Measurements from ENCODE around the gene TUBGCP3. TPM values are rescaled to one million over a fixed set of nuclear protein-coding genes. Genes with fewer than 3 reads are reported as not detected.

Gene TUBGCP3
- total RNA-seq, 4 donors from 2014 or later: 18.4 to 39.4 (median 27.4) TPM

- ATAC-seq (ENCODE audit: low FRiP score): no peak
Measured at GRCh38 chr13:112526146-112526853, 61.7 kb downstream of the TUBGCP3 start.

GRCh38 chr13:112525356-112525945 is 62.5 kb downstream of the TUBGCP3 start:
- DNase-seq (ENCODE audit: low spot score): no peak
- TF ChIP-seq, protein P1, sequence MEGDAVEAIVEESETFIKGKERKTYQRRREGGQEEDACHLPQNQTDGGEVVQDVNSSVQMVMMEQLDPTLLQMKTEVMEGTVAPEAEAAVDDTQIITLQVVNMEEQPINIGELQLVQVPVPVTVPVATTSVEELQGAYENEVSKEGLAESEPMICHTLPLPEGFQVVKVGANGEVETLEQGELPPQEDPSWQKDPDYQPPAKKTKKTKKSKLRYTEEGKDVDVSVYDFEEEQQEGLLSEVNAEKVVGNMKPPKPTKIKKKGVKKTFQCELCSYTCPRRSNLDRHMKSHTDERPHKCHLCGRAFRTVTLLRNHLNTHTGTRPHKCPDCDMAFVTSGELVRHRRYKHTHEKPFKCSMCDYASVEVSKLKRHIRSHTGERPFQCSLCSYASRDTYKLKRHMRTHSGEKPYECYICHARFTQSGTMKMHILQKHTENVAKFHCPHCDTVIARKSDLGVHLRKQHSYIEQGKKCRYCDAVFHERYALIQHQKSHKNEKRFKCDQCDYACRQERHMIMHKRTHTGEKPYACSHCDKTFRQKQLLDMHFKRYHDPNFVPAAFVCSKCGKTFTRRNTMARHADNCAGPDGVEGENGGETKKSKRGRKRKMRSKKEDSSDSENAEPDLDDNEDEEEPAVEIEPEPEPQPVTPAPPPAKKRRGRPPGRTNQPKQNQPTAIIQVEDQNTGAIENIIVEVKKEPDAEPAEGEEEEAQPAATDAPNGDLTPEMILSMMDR (IDR thresholded peaks at IDR 0.05): no peak
- no peak for ATAC-seq (ENCODE audit: low FRiP score)

More at GRCh38 chr13:112526146-112526853, 61.7 kb downstream of the TUBGCP3 start:
- TF ChIP-seq, protein P1 (IDR thresholded peaks at IDR 0.05): no peak
- no peak for DNase-seq (ENCODE audit: low spot score)

DNA sequence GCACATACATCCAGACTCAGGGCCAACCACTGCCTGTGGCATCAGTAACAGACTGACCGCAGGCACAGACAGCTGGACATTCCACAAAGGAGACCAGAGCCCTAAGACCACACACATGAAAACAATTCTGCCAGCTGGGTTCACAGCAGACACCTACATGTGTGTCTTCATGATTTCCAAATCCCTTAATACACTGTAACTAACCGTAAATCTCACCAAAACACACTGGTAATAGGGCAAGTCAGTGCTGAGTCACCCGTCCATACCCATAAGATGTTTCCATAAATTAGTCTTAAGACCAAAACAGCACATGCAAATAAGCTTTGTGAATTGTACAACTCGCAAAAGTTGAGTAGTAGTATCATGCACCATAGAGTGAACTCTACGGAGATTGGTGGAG is 65.4 kb downstream of the TUBGCP3 start:
- ATAC-seq (ENCODE audit: low FRiP score): no peak
- TF ChIP-seq, protein P1 (IDR thresholded peaks at IDR 0.05): no peak

GRCh38 chr13:112521073-112521685 is 66.8 kb downstream of the TUBGCP3 start:
- TF ChIP-seq, protein P1 (IDR thresholded peaks at IDR 0.05): no peak
- DNase-seq (ENCODE audit: low spot score) (no peak), ATAC-seq (ENCODE audit: low FRiP score) (no peak)

More for the DNA sequence above, 65.4 kb downstream of the TUBGCP3 start:
- DNase-seq (ENCODE audit: low spot score): no peak

DNA sequence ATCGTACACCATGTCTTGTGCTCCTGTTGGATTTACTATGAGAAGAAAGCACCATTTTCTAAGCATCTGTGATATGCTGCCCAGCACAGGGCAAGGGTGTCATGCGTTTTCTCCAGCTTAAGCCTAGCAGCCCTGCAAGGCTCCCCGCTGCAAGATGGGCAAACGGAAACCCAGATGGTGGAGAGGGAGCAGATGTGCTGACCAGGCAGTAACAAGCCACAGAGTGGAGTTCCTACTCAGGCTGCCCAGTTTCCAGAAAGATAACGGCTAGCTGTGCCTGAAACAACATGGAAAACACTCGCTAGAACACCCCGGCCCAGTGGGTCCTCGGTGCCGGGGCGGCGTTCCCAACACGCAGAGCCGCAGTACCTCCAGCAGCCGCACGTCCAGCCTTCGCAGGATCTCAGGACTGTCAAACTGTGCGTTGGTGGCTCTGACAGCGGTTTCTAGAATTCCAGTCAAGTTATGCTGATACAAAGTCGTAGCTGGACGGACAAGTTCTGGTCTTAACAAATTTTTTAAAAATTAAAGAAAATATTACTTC is 68.4 kb downstream of the TUBGCP3 start:
- DNase-seq (ENCODE audit: low spot score) (no peak), ATAC-seq (ENCODE audit: low FRiP score) (no peak)
- TF ChIP-seq, protein P1 (IDR thresholded peaks at IDR 0.05): no peak

DNA sequence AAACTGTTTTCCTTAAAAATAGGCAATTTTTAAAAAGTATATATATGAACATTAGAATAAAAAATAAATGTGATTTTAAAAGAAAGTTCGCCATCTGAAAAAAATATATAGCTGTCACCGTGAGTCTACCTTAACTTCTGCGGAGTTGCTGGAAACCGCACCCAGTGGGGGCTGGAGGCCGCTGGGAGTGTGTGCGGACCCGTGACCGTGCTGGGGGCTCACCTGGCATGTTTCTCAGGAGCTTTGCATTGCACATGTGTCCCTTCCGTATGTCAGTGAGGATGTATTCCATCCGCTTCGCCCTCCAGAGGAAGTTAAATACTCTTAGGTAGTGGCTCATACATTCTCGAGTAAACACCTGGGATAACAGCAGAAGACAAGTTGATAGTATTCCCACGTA is 71.7 kb downstream of the TUBGCP3 start:
- DNase-seq (ENCODE audit: low spot score): no peak
- ATAC-seq (ENCODE audit: low FRiP score): no peak
- TF ChIP-seq, protein P1 (IDR thresholded peaks at IDR 0.05): no peak
